Measurements from ENCODE around the gene SLC24A4. TPM values are rescaled to one million over a fixed set of nuclear protein-coding genes. Genes with fewer than 3 reads are reported as not detected.

The SLC24A4 gene
- total and polyA plus RNA-seq, 2 donors (not counting 3 experiments of a cell fraction or from before 2014, with no cell fraction given) = 0.07 to 0.08 TPM

DNA sequence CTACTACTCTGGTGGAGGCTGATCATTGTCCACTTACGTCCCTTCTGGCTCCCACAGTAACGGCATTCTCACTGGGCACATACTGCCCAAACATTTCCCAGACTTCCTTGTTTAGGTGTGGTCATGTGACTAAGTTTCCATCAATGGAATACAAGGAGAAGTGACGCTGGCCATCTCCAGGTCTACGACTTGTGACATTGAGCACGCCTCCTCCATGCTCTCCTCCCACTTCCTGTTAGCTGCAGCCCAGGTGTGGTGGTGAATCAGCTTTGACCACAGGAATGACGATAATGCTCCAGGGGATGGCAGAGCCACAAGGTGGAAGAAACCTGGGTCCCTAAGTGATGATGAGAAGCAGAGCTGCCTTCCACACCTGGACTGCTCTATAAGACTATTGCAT, 6.0 kb upstream of the SLC24A4 start:
- Histone ChIP-seq H3K9ac (replicated peaks; ENCODE audit: extremely low read depth, insufficient read depth, low read length) (no peak overlapping the region), H3K79me2 (ENCODE audit: control insufficient read depth, insufficient read depth, low read length) (no peaks in the 10 kb centered on the region), H3K36me3 (ENCODE audit: control insufficient read depth in 2 of 2, extremely low read depth in 1 of 2, insufficient read depth in 2 of 2, low read length in 2 of 2) (no peaks in the 10 kb centered on the region), H3K4me2 (ENCODE audit: insufficient read depth, low read length) (no peak overlapping the region), H2AFZ (ENCODE audit: low read depth, low read length) (no peak overlapping the region), H3K9me1 (replicated peaks; ENCODE audit: control insufficient read depth, extremely low read depth, insufficient read depth, low read length) (no peaks in the 10 kb centered on the region), H3K9me3 (replicated peaks; ENCODE audit: control insufficient read depth, insufficient read depth, low read length) (no peaks in the 10 kb centered on the region), H3K4me3 (replicated peaks in 1 of 3; ENCODE audit: insufficient read depth in 1 of 3, low read depth in 1 of 3, low read length in 3 of 3) (no peak overlapping the region), H3K27ac (ENCODE audit: insufficient read depth, low read depth, low read length) (no peak overlapping the region), H4K20me1 (replicated peaks; ENCODE audit: control insufficient read depth, extremely low read depth, insufficient read depth, low read length) (no peaks in the 10 kb centered on the region), H3K4me1 (ENCODE audit: control insufficient read depth, extremely low read depth, insufficient read depth, low read length) (no peaks in the 10 kb centered on the region), H3K27me3 (ENCODE audit: control insufficient read depth in 2 of 2, insufficient read depth in 2 of 2, low read length in 2 of 2) (peaks cover 9 to 10% of the 10 kb centered on the region in 2 experiments)
- TF ChIP-seq, protein P1, sequence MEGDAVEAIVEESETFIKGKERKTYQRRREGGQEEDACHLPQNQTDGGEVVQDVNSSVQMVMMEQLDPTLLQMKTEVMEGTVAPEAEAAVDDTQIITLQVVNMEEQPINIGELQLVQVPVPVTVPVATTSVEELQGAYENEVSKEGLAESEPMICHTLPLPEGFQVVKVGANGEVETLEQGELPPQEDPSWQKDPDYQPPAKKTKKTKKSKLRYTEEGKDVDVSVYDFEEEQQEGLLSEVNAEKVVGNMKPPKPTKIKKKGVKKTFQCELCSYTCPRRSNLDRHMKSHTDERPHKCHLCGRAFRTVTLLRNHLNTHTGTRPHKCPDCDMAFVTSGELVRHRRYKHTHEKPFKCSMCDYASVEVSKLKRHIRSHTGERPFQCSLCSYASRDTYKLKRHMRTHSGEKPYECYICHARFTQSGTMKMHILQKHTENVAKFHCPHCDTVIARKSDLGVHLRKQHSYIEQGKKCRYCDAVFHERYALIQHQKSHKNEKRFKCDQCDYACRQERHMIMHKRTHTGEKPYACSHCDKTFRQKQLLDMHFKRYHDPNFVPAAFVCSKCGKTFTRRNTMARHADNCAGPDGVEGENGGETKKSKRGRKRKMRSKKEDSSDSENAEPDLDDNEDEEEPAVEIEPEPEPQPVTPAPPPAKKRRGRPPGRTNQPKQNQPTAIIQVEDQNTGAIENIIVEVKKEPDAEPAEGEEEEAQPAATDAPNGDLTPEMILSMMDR (IDR thresholded peaks at IDR 0.05; ENCODE audit: extremely low read depth in 1 of 2, insufficient read depth in 1 of 2, low read depth in 1 of 2, low read length in 2 of 2) = no peak
- TF ChIP-seq GATA2 (IDR thresholded peaks at IDR 0.05; ENCODE audit: insufficient read depth, insufficient read length, low read depth, low read length) (no peak), POLR2A (IDR thresholded peaks at IDR 0.05; ENCODE audit: low read depth, low read length) (no peak), FOS (IDR thresholded peaks at IDR 0.05; ENCODE audit: borderline replicate concordance, insufficient read depth, low read length) (no peak), JUN (IDR thresholded peaks at IDR 0.05; ENCODE audit: borderline replicate concordance, insufficient read depth, insufficient read length, low read depth) (no peak)
- no peak for DNase-seq (ENCODE audit: low read depth, low spot score)
- intact Hi-C loops (cut with micrococcal nuclease) (no loop called here), dilution Hi-C loops (cut with MboI; ENCODE audit: extremely low pct_ligation_motif_present, low sequenced_read_pairs) (no loop called here)
- FAIRE-seq = no peak
- ChIA-PET POLR2A (no interaction called here), CTCF (no interaction called here)
- BruUV-seq (replicated peaks) = no TSS peak

DNA sequence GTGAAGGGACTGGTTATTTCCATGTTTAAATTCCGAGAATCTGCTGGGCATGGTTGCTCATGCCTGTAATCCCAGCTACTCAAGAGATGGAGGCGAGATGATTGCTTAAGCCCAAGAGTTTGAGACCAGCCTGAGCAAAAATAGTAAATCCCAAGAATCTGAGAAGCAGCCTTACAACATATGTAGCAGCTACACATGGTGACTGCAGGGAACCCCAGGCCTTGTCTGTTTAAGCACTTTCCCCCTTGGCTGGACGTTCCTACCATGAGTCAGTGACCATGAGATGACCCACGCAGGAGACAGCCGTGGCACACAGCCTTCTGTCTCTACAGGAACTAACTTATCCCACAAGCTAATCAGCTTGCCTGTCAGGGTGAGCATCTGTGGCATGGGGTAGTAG, 5.5 kb upstream of the SLC24A4 start:
- no peak for DNase-seq (ENCODE audit: low read depth, low spot score)
- dilution Hi-C loops (cut with MboI; ENCODE audit: extremely low pct_ligation_motif_present, low sequenced_read_pairs) = no loop called here

More for the DNA sequence above, 5.5 kb upstream of the SLC24A4 start:
- no peaks in the 10 kb centered on the region for H3K36me3 ChIP-seq (ENCODE audit: control insufficient read depth in 2 of 2, extremely low read depth in 1 of 2, insufficient read depth in 2 of 2, low read length in 2 of 2)
- H2AFZ ChIP-seq (ENCODE audit: low read depth, low read length) = no peak overlapping the region
- POLR2A ChIA-PET = no interaction called here
- intact Hi-C loops (cut with micrococcal nuclease) = no loop called here
- no peak overlapping the region for H3K9ac ChIP-seq (replicated peaks; ENCODE audit: extremely low read depth, insufficient read depth, low read length)
- H3K4me1 ChIP-seq (ENCODE audit: control insufficient read depth, extremely low read depth, insufficient read depth, low read length) = no peaks in the 10 kb centered on the region
- no peak for FAIRE-seq
- H3K79me2 ChIP-seq (ENCODE audit: control insufficient read depth, insufficient read depth, low read length) = no peaks in the 10 kb centered on the region
- TF ChIP-seq MYC (IDR thresholded peaks at IDR 0.05; ENCODE audit: low read depth, low read length) (no peak), POLR2A (IDR thresholded peaks at IDR 0.05; ENCODE audit: low read depth, low read length) (no peak), JUN (IDR thresholded peaks at IDR 0.05; ENCODE audit: borderline replicate concordance, insufficient read depth, insufficient read length, low read depth) (no peak), EZH2 (IDR thresholded peaks at IDR 0.05; ENCODE audit: borderline replicate concordance, low read depth, low read length, severe bottlenecking) (no peak)
- H3K27ac ChIP-seq (ENCODE audit: insufficient read depth, low read depth, low read length) = no peak overlapping the region
- H3K9me3 ChIP-seq (replicated peaks; ENCODE audit: control insufficient read depth, insufficient read depth, low read length) = no peaks in the 10 kb centered on the region
- no peak overlapping the region for H3K4me2 ChIP-seq (ENCODE audit: insufficient read depth, low read length)
- no TSS peak for BruUV-seq (replicated peaks)
- H3K4me3 ChIP-seq (replicated peaks in 1 of 3; ENCODE audit: insufficient read depth in 1 of 3, low read depth in 1 of 3, low read length in 3 of 3) = no peak overlapping the region
- CTCF ChIA-PET = no interaction called here
- peaks cover 15 to 16% of the 10 kb centered on the region in 2 experiments for H3K27me3 ChIP-seq (ENCODE audit: control insufficient read depth in 2 of 2, insufficient read depth in 2 of 2, low read length in 2 of 2)
- no peaks in the 10 kb centered on the region for H4K20me1 ChIP-seq (replicated peaks; ENCODE audit: control insufficient read depth, extremely low read depth, insufficient read depth, low read length)
- no peaks in the 10 kb centered on the region for H3K9me1 ChIP-seq (replicated peaks; ENCODE audit: control insufficient read depth, extremely low read depth, insufficient read depth, low read length)

All from endothelial cell of umbilical vein (primary cell).